Measurements from ENCODE around the gene DLG2. TPM values are rescaled to one million over a fixed set of nuclear protein-coding genes. Genes with fewer than 3 reads are reported as not detected.

The DLG2 gene
- total and polyA plus RNA-seq, 2 donors (not counting 3 experiments of a cell fraction or from before 2014, with no cell fraction given): 0.15 to 1.1 TPM

DNA sequence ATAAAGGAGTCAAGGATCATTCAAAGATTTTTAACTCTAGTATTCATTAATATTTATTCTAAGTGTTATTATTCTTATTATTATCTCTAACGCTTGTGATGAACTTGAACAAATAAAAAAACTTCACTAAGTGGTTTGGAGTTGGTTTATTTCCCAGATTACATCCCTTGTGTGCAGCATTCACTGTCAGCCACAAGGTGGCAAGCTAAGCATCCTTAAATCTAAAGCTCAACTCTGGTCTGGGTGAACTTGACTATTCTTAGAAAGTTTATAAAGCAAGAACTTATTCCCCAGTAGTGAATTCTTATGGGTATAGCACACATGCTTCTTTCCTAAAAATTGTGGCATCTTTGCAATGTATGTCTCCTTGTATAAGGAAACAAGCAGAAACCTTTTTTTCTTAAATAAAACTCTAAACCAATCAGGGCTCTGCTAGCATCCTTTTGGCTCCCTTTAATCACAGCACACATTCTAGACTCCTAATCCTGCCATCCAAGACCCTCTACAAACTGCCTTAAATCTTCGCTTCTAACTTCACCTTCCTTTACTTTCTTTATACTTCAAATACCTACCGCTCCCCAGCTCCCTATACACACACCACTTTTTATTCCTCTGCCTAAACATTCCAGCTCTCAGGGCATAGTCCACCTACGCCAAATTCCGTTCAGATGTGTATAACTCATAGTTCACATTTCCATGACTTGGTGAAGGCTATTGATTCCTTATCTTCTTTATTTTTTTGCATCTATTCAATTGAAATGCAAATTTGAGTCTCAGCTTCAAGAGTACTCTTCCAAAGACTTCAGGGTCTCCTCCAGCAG is 1068.8 kb downstream of the DLG2 start:
- no TSS peak for BruUV-seq (replicated peaks)
- Histone ChIP-seq H3K4me1 (ENCODE audit: control insufficient read depth, extremely low read depth, insufficient read depth, low read length) (no peaks in the 10 kb centered on the region), H3K4me3 (replicated peaks in 1 of 3; ENCODE audit: insufficient read depth in 1 of 3, low read depth in 1 of 3, low read length in 3 of 3) (no peak overlapping the region), H3K9me1 (replicated peaks; ENCODE audit: control insufficient read depth, extremely low read depth, insufficient read depth, low read length) (no peaks in the 10 kb centered on the region), H3K27ac (ENCODE audit: insufficient read depth, low read depth, low read length) (no peak overlapping the region), H2AFZ (ENCODE audit: low read depth, low read length) (no peak overlapping the region), H3K9me3 (replicated peaks; ENCODE audit: control insufficient read depth, insufficient read depth, low read length) (no peaks in the 10 kb centered on the region), H3K4me2 (ENCODE audit: insufficient read depth, low read length) (no peak overlapping the region), H4K20me1 (replicated peaks; ENCODE audit: control insufficient read depth, extremely low read depth, insufficient read depth, low read length) (no peaks in the 10 kb centered on the region), H3K27me3 (ENCODE audit: control insufficient read depth in 2 of 2, insufficient read depth in 2 of 2, low read length in 2 of 2) (no peaks in the 10 kb centered on the region), H3K9ac (replicated peaks; ENCODE audit: extremely low read depth, insufficient read depth, low read length) (no peak overlapping the region), H3K79me2 (ENCODE audit: control insufficient read depth, insufficient read depth, low read length) (no peaks in the 10 kb centered on the region), H3K36me3 (ENCODE audit: control insufficient read depth in 2 of 2, extremely low read depth in 1 of 2, insufficient read depth in 2 of 2, low read length in 2 of 2) (no peaks in the 10 kb centered on the region)
- FAIRE-seq (peak; percentile 57), DNase-seq (ENCODE audit: low read depth, low spot score) (peak; percentile 35)
- intact Hi-C loops (cut with micrococcal nuclease): no loop called here
- dilution Hi-C loops (cut with MboI; ENCODE audit: extremely low pct_ligation_motif_present, low sequenced_read_pairs): no loop called here
- TF ChIP-seq FOS (IDR thresholded peaks at IDR 0.05; ENCODE audit: borderline replicate concordance, insufficient read depth, low read length) (no peak), POLR2A (IDR thresholded peaks at IDR 0.05; ENCODE audit: low read depth, low read length) (no peak), POLR2AphosphoS5 (IDR thresholded peaks at IDR 0.05; ENCODE audit: insufficient read depth, low read depth, low read length) (no peak)
- TF ChIP-seq, protein P1, sequence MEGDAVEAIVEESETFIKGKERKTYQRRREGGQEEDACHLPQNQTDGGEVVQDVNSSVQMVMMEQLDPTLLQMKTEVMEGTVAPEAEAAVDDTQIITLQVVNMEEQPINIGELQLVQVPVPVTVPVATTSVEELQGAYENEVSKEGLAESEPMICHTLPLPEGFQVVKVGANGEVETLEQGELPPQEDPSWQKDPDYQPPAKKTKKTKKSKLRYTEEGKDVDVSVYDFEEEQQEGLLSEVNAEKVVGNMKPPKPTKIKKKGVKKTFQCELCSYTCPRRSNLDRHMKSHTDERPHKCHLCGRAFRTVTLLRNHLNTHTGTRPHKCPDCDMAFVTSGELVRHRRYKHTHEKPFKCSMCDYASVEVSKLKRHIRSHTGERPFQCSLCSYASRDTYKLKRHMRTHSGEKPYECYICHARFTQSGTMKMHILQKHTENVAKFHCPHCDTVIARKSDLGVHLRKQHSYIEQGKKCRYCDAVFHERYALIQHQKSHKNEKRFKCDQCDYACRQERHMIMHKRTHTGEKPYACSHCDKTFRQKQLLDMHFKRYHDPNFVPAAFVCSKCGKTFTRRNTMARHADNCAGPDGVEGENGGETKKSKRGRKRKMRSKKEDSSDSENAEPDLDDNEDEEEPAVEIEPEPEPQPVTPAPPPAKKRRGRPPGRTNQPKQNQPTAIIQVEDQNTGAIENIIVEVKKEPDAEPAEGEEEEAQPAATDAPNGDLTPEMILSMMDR (IDR thresholded peaks at IDR 0.05; ENCODE audit: extremely low read depth in 1 of 2, insufficient read depth in 1 of 2, low read depth in 1 of 2, low read length in 2 of 2): peak; percentile 48 to 63
- ChIA-PET CTCF (interaction anchor here (0.6 to 2.2 kb wide), 10 partner anchors 8 to 1861 kb away, joined by 3 to 38 read pairs (median 4); no protein-coding TSS in a partner anchor), POLR2A (no interaction called here)

DNA sequence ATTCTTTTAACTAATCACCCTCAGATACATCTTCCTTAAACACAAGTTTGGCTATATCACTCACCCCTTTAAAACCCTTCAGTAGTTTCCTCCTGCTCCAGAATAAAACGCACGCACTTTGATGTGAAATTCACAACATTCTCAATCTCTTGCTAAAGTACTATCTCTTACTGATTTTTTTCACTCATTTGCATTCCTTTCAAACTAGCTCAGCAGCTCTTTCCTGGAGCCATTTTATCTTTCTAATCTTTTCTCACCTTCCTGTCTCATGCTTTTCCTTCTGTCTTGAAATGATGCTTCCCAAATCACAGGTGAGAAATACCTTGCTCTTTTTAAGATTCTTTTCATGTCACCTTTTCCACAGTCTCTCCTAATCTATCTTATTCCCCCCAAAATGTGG is 1074.4 kb downstream of the DLG2 start:
- Histone ChIP-seq H3K79me2 (ENCODE audit: control insufficient read depth, insufficient read depth, low read length) (no peaks in the 10 kb centered on the region), H3K9me1 (replicated peaks; ENCODE audit: control insufficient read depth, extremely low read depth, insufficient read depth, low read length) (no peaks in the 10 kb centered on the region), H3K9me3 (replicated peaks; ENCODE audit: control insufficient read depth, insufficient read depth, low read length) (no peaks in the 10 kb centered on the region), H2AFZ (ENCODE audit: low read depth, low read length) (no peak overlapping the region), H3K36me3 (ENCODE audit: control insufficient read depth in 2 of 2, extremely low read depth in 1 of 2, insufficient read depth in 2 of 2, low read length in 2 of 2) (no peaks in the 10 kb centered on the region), H3K4me3 (replicated peaks in 1 of 3; ENCODE audit: insufficient read depth in 1 of 3, low read depth in 1 of 3, low read length in 3 of 3) (no peak overlapping the region), H3K27me3 (ENCODE audit: control insufficient read depth in 2 of 2, insufficient read depth in 2 of 2, low read length in 2 of 2) (no peaks in the 10 kb centered on the region), H3K9ac (replicated peaks; ENCODE audit: extremely low read depth, insufficient read depth, low read length) (no peak overlapping the region), H3K4me1 (ENCODE audit: control insufficient read depth, extremely low read depth, insufficient read depth, low read length) (no peaks in the 10 kb centered on the region), H3K27ac (ENCODE audit: insufficient read depth, low read depth, low read length) (no peak overlapping the region), H4K20me1 (replicated peaks; ENCODE audit: control insufficient read depth, extremely low read depth, insufficient read depth, low read length) (no peaks in the 10 kb centered on the region), H3K4me2 (ENCODE audit: insufficient read depth, low read length) (no peak overlapping the region)
- dilution Hi-C loops (cut with MboI; ENCODE audit: extremely low pct_ligation_motif_present, low sequenced_read_pairs) (no loop called here), intact Hi-C loops (cut with micrococcal nuclease) (no loop called here)
- DNase-seq (ENCODE audit: low read depth, low spot score): no peak
- TF ChIP-seq, protein P2, sequence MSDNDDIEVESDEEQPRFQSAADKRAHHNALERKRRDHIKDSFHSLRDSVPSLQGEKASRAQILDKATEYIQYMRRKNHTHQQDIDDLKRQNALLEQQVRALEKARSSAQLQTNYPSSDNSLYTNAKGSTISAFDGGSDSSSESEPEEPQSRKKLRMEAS (IDR thresholded peaks at IDR 0.05; ENCODE audit: insufficient read depth, insufficient read length): no peak
- TF ChIP-seq POLR2AphosphoS5 (IDR thresholded peaks at IDR 0.05; ENCODE audit: insufficient read depth, low read depth, low read length) (no peak), GATA2 (IDR thresholded peaks at IDR 0.05; ENCODE audit: insufficient read depth, insufficient read length, low read depth, low read length) (no peak), FOS (IDR thresholded peaks at IDR 0.05; ENCODE audit: borderline replicate concordance, insufficient read depth, low read length) (no peak), POLR2A (IDR thresholded peaks at IDR 0.05; ENCODE audit: low read depth, low read length) (no peak), EZH2 (IDR thresholded peaks at IDR 0.05; ENCODE audit: borderline replicate concordance, low read depth, low read length, severe bottlenecking) (no peak)
- TF ChIP-seq, protein P1 (IDR thresholded peaks at IDR 0.05; ENCODE audit: extremely low read depth in 1 of 2, insufficient read depth in 1 of 2, low read depth in 1 of 2, low read length in 2 of 2): no peak
- CTCF ChIA-PET: interaction anchor here (1.3 kb wide), 1 partner anchor 12 kb away, joined by 3 read pairs; no protein-coding TSS in a partner anchor
- no TSS peak for BruUV-seq (replicated peaks)
- POLR2A ChIA-PET: no interaction called here
- FAIRE-seq: no peak
